ENCODE measurements around the gene SSRP1.
A peak's percentile ranks its signal among the peaks of the same experiment; 100 is the strongest.

The SSRP1 gene

DNA sequence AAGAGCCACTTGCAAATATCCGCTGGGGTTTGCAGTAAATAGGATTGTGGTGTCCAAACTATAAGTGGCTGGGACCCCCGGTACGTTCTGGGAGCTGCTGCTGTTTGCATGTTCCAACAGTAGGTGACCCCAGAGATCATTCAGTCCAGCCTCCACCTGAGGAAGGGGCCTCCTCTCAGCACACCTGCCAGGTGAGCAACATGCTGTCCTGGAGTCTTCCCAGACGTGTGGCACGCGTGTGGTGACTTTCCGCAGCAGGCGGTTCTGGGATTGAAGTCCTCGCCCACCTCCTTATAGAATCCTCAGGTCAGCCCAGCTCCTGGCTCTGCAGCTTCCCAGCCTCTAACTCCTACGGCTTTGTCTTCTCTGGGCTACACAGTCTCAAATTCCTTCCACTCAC is 9.1 kb upstream of the SSRP1 start:
- Histone ChIP-seq H3K9ac (ENCODE audit: low read depth, low read length) (no peak overlapping the region), H2AFZ (ENCODE audit: low read depth, low read length) (peak overlapping the region; percentile 56; the same call in 1 of the 2 replicates), H3K4me2 (ENCODE audit: insufficient read depth, low read length) (no peak overlapping the region), H3K27me3 (ENCODE audit: insufficient read depth, low read length, poor library complexity) (peaks cover 6% of the 10 kb centered on the region), H3K9me3 (ENCODE audit: insufficient read depth, low read length, severe bottlenecking) (no peaks in the 10 kb centered on the region), H3K36me3 (ENCODE audit: insufficient read depth, low read length) (no peaks in the 10 kb centered on the region), H3K27ac (ENCODE audit: low read length) (no peak overlapping the region), H3K4me3 (ENCODE audit: low read depth in 1 of 2, low read length in 2 of 2) (no peak overlapping the region), H3K4me1 (ENCODE audit: insufficient read depth, low read length) (0 out of 2 replicates have a peak, but pooled peaks cover 2% of the 10 kb centered on the region), H3K79me2 (ENCODE audit: insufficient read depth, low read length) (no peaks in the 10 kb centered on the region), H4K20me1 (ENCODE audit: insufficient read depth, low read length) (no peaks in the 10 kb centered on the region; the same call in 1 of the 2 replicates)
- no peak for DNase-seq
- no peak for ATAC-seq (ENCODE audit: insufficient read depth, low read depth)
- TF ChIP-seq EZH2 (IDR thresholded peaks at IDR 0.05; ENCODE audit: borderline replicate concordance, low read depth, low read length, severe bottlenecking) = no peak
- TF ChIP-seq, protein P1, sequence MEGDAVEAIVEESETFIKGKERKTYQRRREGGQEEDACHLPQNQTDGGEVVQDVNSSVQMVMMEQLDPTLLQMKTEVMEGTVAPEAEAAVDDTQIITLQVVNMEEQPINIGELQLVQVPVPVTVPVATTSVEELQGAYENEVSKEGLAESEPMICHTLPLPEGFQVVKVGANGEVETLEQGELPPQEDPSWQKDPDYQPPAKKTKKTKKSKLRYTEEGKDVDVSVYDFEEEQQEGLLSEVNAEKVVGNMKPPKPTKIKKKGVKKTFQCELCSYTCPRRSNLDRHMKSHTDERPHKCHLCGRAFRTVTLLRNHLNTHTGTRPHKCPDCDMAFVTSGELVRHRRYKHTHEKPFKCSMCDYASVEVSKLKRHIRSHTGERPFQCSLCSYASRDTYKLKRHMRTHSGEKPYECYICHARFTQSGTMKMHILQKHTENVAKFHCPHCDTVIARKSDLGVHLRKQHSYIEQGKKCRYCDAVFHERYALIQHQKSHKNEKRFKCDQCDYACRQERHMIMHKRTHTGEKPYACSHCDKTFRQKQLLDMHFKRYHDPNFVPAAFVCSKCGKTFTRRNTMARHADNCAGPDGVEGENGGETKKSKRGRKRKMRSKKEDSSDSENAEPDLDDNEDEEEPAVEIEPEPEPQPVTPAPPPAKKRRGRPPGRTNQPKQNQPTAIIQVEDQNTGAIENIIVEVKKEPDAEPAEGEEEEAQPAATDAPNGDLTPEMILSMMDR (IDR thresholded peaks at IDR 0.05; ENCODE audit: borderline replicate concordance, extremely low read depth, low read length, poor library complexity, severe bottlenecking) = no peak

- H3K4me1 ChIP-seq (ENCODE audit: insufficient read depth, low read length) = no peaks in the 10 kb centered on the region
- no peaks in the 10 kb centered on the region for H3K36me3 ChIP-seq (ENCODE audit: insufficient read depth, low read length)
- no peak for ATAC-seq (ENCODE audit: insufficient read depth, low read depth)
- no peak for DNase-seq
- H3K79me2 ChIP-seq (ENCODE audit: insufficient read depth, low read length) = no peaks in the 10 kb centered on the region
- no peak overlapping the region for H3K9ac ChIP-seq (ENCODE audit: low read depth, low read length)
- H3K27ac ChIP-seq (ENCODE audit: low read length) = no peak overlapping the region
- peaks cover 6% of the 10 kb centered on the region for H3K27me3 ChIP-seq (ENCODE audit: insufficient read depth, low read length, poor library complexity)
- TF ChIP-seq, protein P1 (IDR thresholded peaks at IDR 0.05; ENCODE audit: borderline replicate concordance, extremely low read depth, low read length, poor library complexity, severe bottlenecking) = no peak
- TF ChIP-seq EZH2 (IDR thresholded peaks at IDR 0.05; ENCODE audit: borderline replicate concordance, low read depth, low read length, severe bottlenecking) = no peak
- no peaks in the 10 kb centered on the region for H3K9me3 ChIP-seq (ENCODE audit: insufficient read depth, low read length, severe bottlenecking)
- no peak overlapping the region for H3K4me3 ChIP-seq (ENCODE audit: low read depth in 1 of 2, low read length in 2 of 2)
- H3K4me2 ChIP-seq (ENCODE audit: insufficient read depth, low read length) = no peak overlapping the region
- no peaks in the 10 kb centered on the region; the same call in 1 of the 2 replicates for H4K20me1 ChIP-seq (ENCODE audit: insufficient read depth, low read length)
- no peak overlapping the region for H2AFZ ChIP-seq (ENCODE audit: low read depth, low read length)
These were observed 8.1 kb upstream of the SSRP1 start for GRCh38 chr11:57343825-57344224.

DNA sequence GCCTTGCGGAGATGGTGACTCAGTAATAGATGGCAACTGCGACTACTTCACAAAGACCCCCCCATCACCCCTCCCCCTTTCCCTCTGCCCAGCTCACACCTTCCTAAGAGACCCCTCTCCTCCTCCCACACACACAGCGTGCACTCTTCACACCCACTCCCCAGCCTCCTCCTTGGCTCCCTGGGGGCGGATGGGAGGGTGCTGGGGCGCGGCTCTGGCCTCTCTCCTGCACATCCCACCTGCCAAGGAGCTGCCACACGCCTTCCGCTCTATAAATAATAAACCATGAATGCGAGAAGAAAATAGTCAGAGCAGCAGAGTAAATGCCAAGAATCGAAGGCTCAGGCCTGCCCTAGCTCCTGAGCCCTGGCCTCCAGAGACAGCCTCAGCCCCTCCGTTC is 7.0 kb upstream of the SSRP1 start:
- no peaks in the 10 kb centered on the region for H3K79me2 ChIP-seq (ENCODE audit: insufficient read depth, low read length)
- no peak overlapping the region for H3K27ac ChIP-seq (ENCODE audit: low read length)
- H3K4me1 ChIP-seq (ENCODE audit: insufficient read depth, low read length) = no peaks in the 10 kb centered on the region
- H3K4me2 ChIP-seq (ENCODE audit: insufficient read depth, low read length) = no peak overlapping the region
- ATAC-seq (ENCODE audit: insufficient read depth, low read depth) (no peak), DNase-seq (no peak)
- no peak overlapping the region for H2AFZ ChIP-seq (ENCODE audit: low read depth, low read length)
- TF ChIP-seq EZH2 (IDR thresholded peaks at IDR 0.05; ENCODE audit: borderline replicate concordance, low read depth, low read length, severe bottlenecking) = no peak
- TF ChIP-seq, protein P1 (IDR thresholded peaks at IDR 0.05; ENCODE audit: borderline replicate concordance, extremely low read depth, low read length, poor library complexity, severe bottlenecking) = no peak
- no peaks in the 10 kb centered on the region; the same call in 1 of the 2 replicates for H4K20me1 ChIP-seq (ENCODE audit: insufficient read depth, low read length)
- no peaks in the 10 kb centered on the region for H3K9me3 ChIP-seq (ENCODE audit: insufficient read depth, low read length, severe bottlenecking)
- H3K27me3 ChIP-seq (ENCODE audit: insufficient read depth, low read length, poor library complexity) = peaks cover 6% of the 10 kb centered on the region
- H3K9ac ChIP-seq (ENCODE audit: low read depth, low read length) = no peak overlapping the region
- H3K4me3 ChIP-seq (ENCODE audit: low read depth in 1 of 2, low read length in 2 of 2) = no peak overlapping the region
- H3K36me3 ChIP-seq (ENCODE audit: insufficient read depth, low read length) = no peaks in the 10 kb centered on the region
